Prostate gland (tissue), 2 donors: Measurements from ENCODE around the gene TXNL1. TPM values are rescaled to one million over a fixed set of nuclear protein-coding genes. Genes with fewer than 3 reads are reported as not detected.

ENCODE experiments used
- DNase-seq: peaks from one replicate; pipeline ENCODE4 v3.0.0-alpha.2; 2019; ENCODE audit warnings: low spot score
- H3K27ac ChIP-seq, 2 donors: fragments of 200-600 bp; sonication (generic); 2 replicates each; pipeline ENCODE4 v1.5.1; 2017 to 2019
- H3K27me3 ChIP-seq: fragments of 200-600 bp; sonication (generic); replicated peaks from 2 replicates; pipeline ENCODE4 v1.5.1; 2019; ENCODE audit not compliant: insufficient read depth
- H3K36me3 ChIP-seq, 2 donors: fragments of 200-600 bp; sonication (generic); 1 replicate in 1 of 2; 2 replicates in 1 of 2; pipeline versions ENCODE4 v1.5.1 to v1.8.1; 2017 to 2019
- H3K4me1 ChIP-seq: fragments of 200-600 bp; sonication (generic); replicated peaks from 2 replicates; pipeline ENCODE4 v1.5.1; 2019
- H3K4me3 ChIP-seq, 2 donors: fragments of 200-600 bp; sonication (generic); 2 replicates each; pipeline ENCODE4 v1.5.1; 2017 to 2019
- H3K9me3 ChIP-seq: fragments of 200-600 bp; sonication (generic); 2 replicates; pipeline ENCODE4 v1.5.1; 2017
- POLR2A ChIP-seq: fragments of 450-650 bp; IDR thresholded peaks from one replicate; pipeline ENCODE4 v1.6.1; 2016; ENCODE audit warnings: antibody characterized with exemption, mild to moderate bottlenecking
- POLR2AphosphoS5 ChIP-seq: sonication (generic); formaldehyde crosslinking; IDR thresholded peaks from one replicate; pipeline ENCODE4 v1.6.1; 2017; ENCODE audit warnings: antibody characterized with exemption
- WGBS: methylation state at CpG from one replicate; pipeline ENCODE4 v1.1.5; 2018; 5-methylcytosine and 5-hydroxymethylcytosine counted together
- intact Hi-C: fragments of 100-400 bp; cut with DNase I; formaldehyde crosslinking; loops from one replicate; pipeline ENCODE4 v1.14.2; 2022
- total RNA-seq, 2 donors: library from RNA; depleted of rRNA; stranded (reverse); fragments of >200 nt; gene quantifications; one replicate each; pipeline ENCODE4 v1.1.0, GENCODE V29; 2016
- TF ChIP-seq, protein P1 (sequence below), 4 experiments: fragments of 200-600 bp in 2 of 4; fragments of 450-650 bp in 2 of 4; sonication (generic) in 2 of 4; IDR thresholded peaks; 1 replicate in 3 of 4; 2 replicates in 1 of 4; pipeline ENCODE4 v1.5.1; 2016 to 2019; ENCODE audit warnings: antibody characterized with exemption in 4 of 4, mild to moderate bottlenecking in 2 of 4, moderate library complexity in 2 of 4

The TXNL1 gene
- total RNA-seq = 10 to 100 TPM; 56.1 to 56.3 TPM

DNA sequence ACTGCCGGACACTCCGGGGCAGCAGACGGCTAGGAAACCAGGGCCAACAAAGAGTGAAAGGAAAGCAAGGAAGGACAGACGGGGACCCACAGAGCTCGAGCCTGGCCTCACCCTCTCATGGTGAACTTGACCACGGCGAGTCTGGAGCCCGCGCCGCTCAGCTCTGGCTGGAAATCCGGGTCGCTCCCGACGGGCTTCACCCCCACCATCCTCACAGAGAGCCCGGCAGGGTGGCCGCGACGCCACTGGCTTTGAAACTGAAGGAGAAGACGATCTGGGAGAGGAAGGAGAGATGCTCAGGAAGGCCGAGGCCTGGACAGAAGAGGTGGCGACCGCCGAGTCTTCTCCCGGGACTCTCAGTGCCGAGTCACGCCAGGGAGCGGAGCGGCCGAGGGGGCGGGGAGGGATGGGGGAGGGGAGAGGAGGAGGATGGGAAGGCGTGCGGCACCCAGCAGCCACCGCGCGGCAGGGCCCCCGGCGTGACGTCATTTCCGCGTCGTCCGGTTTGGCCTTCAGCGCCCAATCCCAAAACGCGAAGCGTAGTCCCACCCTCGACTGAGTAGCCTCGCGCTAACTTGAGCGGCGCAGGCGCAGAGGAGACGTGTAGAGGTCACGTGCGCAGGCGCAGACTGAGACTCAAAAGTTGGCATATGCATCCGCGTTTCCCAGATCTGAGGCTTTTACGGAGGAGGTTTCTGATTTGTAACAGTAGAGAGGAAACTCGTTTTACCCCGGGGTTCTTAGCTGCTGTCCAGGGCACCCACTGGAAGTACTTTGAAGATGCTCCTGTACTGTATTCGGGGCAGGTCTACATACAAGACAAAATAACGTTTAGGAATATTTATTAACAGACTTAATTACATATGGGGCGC is at the start of gene TXNL1:
Gene TXNL1, minus strand, starts transcription at position 361 of the 872 bp plus-strand sequence. Its CDS starts 152 bp downstream, at position 209.
- Histone ChIP-seq H3K27me3 (no peaks in the 10 kb centered on the region), H3K27ac (peak within 1 kb of the TSS; percentile 94 to 97), H3K9me3 (no peaks in the 10 kb centered on the region), H3K36me3 (no peaks in the 10 kb centered on the region), H3K4me1 (no peaks in the 10 kb centered on the region), H3K4me3 (peak within 1 kb of the TSS; percentile 82 to 96)
- DNase-seq = peak; percentile 99
- intact Hi-C loops = no loop called here
- peak; percentile 97 for TF ChIP-seq POLR2AphosphoS5
- peak; percentile 79 for TF ChIP-seq POLR2A
- TF ChIP-seq, protein P1, sequence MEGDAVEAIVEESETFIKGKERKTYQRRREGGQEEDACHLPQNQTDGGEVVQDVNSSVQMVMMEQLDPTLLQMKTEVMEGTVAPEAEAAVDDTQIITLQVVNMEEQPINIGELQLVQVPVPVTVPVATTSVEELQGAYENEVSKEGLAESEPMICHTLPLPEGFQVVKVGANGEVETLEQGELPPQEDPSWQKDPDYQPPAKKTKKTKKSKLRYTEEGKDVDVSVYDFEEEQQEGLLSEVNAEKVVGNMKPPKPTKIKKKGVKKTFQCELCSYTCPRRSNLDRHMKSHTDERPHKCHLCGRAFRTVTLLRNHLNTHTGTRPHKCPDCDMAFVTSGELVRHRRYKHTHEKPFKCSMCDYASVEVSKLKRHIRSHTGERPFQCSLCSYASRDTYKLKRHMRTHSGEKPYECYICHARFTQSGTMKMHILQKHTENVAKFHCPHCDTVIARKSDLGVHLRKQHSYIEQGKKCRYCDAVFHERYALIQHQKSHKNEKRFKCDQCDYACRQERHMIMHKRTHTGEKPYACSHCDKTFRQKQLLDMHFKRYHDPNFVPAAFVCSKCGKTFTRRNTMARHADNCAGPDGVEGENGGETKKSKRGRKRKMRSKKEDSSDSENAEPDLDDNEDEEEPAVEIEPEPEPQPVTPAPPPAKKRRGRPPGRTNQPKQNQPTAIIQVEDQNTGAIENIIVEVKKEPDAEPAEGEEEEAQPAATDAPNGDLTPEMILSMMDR (IDR thresholded peaks at IDR 0.05) = no peak
- WGBS = 1% methylated on average over 64 of the region's 64 CpGs

DNA sequence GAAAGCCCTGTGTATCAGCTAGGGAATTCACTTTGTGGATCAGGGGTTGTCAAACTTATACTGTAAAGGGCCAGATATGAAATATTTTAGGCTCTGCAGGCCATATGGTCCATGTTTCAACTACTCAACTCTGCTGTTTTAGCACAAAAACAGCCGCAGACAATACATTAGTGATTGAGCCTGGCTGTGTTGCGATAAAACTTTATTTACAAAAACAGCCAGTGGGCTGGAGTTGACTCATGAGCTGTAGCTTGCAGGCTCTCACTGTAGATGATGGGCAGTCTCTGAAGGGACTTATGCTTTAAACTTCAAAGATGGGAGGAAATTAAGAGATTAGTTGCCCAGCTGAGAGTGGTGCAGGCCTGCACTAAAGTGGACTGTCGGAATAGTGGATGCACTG is 45.9 kb upstream of the TXNL1 start:
- no peaks in the 10 kb centered on the region for H3K9me3 ChIP-seq
- H3K4me1 ChIP-seq = no peaks in the 10 kb centered on the region
- DNase-seq = no peak
- 94% methylated on average over 3 of the region's 3 CpGs for WGBS
- TF ChIP-seq, protein P1 (IDR thresholded peaks at IDR 0.05) = no peak
- TF ChIP-seq POLR2AphosphoS5 = no peak
- no peak for TF ChIP-seq POLR2A
- intact Hi-C loops = no loop called here
- no peak overlapping the region for H3K27ac ChIP-seq
- no peak overlapping the region for H3K4me3 ChIP-seq
- no peaks in the 10 kb centered on the region for H3K36me3 ChIP-seq
- H3K27me3 ChIP-seq = no peaks in the 10 kb centered on the region

DNA sequence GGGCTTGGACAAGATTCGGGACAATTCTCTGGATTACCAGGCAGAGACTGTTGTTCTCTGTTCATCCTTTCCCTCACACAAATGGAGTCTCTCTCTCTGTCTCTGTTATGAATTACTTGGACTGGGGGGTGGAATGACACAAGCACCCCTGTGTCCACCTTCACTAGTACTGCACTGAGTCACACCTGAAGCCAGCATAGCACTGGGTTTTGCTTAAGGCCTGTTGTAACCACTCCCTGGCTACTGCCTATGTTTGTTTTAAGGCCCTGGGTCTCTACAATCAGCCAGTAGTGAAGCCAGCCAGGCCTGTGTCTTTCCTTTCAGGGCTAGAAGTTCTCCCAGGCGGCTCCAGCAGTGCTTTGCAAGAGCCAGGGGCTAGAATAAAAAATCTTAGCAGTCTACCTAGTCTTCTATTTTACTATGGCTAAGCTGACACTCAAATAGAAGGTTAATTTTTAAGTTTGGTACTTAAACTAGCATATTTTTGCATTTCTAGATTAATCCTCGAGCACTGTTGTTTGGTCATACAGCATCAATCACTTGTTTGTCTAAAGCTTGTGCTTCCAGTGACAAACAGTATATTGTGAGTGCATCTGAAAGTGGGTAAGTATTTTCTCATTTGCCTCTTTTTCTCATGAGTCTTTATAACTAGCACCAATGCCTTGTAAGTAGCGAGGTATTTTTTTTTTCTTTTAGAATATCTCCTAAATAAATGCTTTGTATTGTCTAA is 40.6 kb upstream of the TXNL1 start:
- TF ChIP-seq, protein P1 (IDR thresholded peaks at IDR 0.05) = no peak
- TF ChIP-seq POLR2A = no peak
- TF ChIP-seq POLR2AphosphoS5 = no peak
- intact Hi-C loops = no loop called here
- H3K9me3 ChIP-seq = no peaks in the 10 kb centered on the region
- no peak overlapping the region for H3K27ac ChIP-seq
- H3K27me3 ChIP-seq = no peaks in the 10 kb centered on the region
- H3K4me3 ChIP-seq = no peak overlapping the region
- 74% methylated on average over 4 of the region's 4 CpGs for WGBS
- DNase-seq = no peak
- no peaks in the 10 kb centered on the region for H3K36me3 ChIP-seq
- H3K4me1 ChIP-seq = no peaks in the 10 kb centered on the region

DNA sequence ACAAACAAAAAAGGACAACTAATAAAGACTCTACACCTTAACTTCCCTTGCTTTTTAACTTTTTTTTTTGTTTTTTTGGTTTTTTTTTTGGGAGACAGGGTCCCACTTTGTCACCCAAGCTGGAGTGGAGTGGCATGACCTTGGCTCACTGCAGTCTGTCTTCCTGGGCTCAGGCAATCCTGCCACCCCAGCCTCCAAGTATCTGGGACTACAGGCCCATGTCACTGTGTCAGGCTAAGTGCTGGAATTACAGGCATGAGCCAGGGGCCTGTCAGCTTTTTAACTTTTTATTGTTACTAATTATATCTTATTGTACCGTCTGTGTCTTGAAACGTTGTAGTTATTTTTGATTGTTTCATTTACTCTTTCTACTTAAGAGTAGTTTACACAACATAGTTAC is 38.2 kb upstream of the TXNL1 start:
- WGBS = 17% methylated on average over 2 of the region's 2 CpGs

More for the DNA sequence above, 38.2 kb upstream of the TXNL1 start:
- Histone ChIP-seq H3K4me3 (no peak overlapping the region), H3K9me3 (no peaks in the 10 kb centered on the region), H3K27me3 (no peaks in the 10 kb centered on the region), H3K4me1 (no peaks in the 10 kb centered on the region), H3K36me3 (no peaks in the 10 kb centered on the region), H3K27ac (no peak overlapping the region)
- intact Hi-C loops = no loop called here
- TF ChIP-seq POLR2A = no peak
- TF ChIP-seq POLR2AphosphoS5 = no peak
- TF ChIP-seq, protein P1 (IDR thresholded peaks at IDR 0.05) = no peak
- no peak for DNase-seq
